ENCODE data around the gene BRPF1. TPM values are rescaled to one million over a fixed set of nuclear protein-coding genes. Genes with fewer than 3 reads are reported as not detected.

BRPF1 gene
- total RNA-seq, 2 donors from 2014 or later = 22.7 to 31.0 TPM

GRCh38 chr3:9696480-9697220 is 34.9 kb upstream of the BRPF1 start:
- Mint-ChIP-seq H3K4me3 (no peak overlapping the region), H3K36me3 (ENCODE audit: low read depth) (peaks cover 96% of the 10 kb centered on the region), H3K4me1 (peaks cover 13% of the 10 kb centered on the region), H3K27me3 (no peaks in the 10 kb centered on the region), H3K27ac (no peak overlapping the region), H3K9me3 (no peaks in the 10 kb centered on the region)
- ATAC-seq (replicated peaks) = no peak

GRCh38 chr3:9697892-9698291 is 33.6 kb upstream of the BRPF1 start:
- peaks cover 96% of the 10 kb centered on the region for H3K36me3 Mint-ChIP-seq (ENCODE audit: low read depth)
- H3K27ac Mint-ChIP-seq = peak overlapping the region; percentile 51
- peaks cover under 1% of the 10 kb centered on the region for H3K27me3 Mint-ChIP-seq
- no peak overlapping the region for H3K4me3 Mint-ChIP-seq
- H3K9me3 Mint-ChIP-seq = no peaks in the 10 kb centered on the region
- ATAC-seq (replicated peaks) = no peak
- peaks cover 13% of the 10 kb centered on the region for H3K4me1 Mint-ChIP-seq

GRCh38 chr3:9698293-9698692 is 33.2 kb upstream of the BRPF1 start:
- Mint-ChIP-seq H3K36me3 (ENCODE audit: low read depth) (peaks cover 96% of the 10 kb centered on the region), H3K27me3 (peaks cover 3% of the 10 kb centered on the region), H3K27ac (no peak overlapping the region), H3K9me3 (no peaks in the 10 kb centered on the region), H3K4me3 (no peak overlapping the region), H3K4me1 (peaks cover 13% of the 10 kb centered on the region)
- ATAC-seq (replicated peaks) = no peak

GRCh38 chr3:9700536-9700935 is 31.0 kb upstream of the BRPF1 start:
- Mint-ChIP-seq H3K9me3 (no peaks in the 10 kb centered on the region), H3K36me3 (ENCODE audit: low read depth) (peaks cover 76% of the 10 kb centered on the region), H3K27ac (peak overlapping the region; percentile 47), H3K27me3 (peaks cover 10% of the 10 kb centered on the region), H3K4me3 (no peak overlapping the region), H3K4me1 (peaks cover 13% of the 10 kb centered on the region)
- no peak for ATAC-seq (replicated peaks)

GRCh38 chr3:9701006-9701405 is 30.5 kb upstream of the BRPF1 start:
- no peaks in the 10 kb centered on the region for H3K9me3 Mint-ChIP-seq
- peaks cover 13% of the 10 kb centered on the region for H3K4me1 Mint-ChIP-seq
- H3K4me3 Mint-ChIP-seq = no peak overlapping the region
- no peak for ATAC-seq (replicated peaks)
- H3K27ac Mint-ChIP-seq = no peak overlapping the region
- peaks cover 71% of the 10 kb centered on the region for H3K36me3 Mint-ChIP-seq (ENCODE audit: low read depth)
- H3K27me3 Mint-ChIP-seq = peaks cover 12% of the 10 kb centered on the region

GRCh38 chr3:9701711-9702110 is 29.8 kb upstream of the BRPF1 start:
- peaks cover 64% of the 10 kb centered on the region for H3K36me3 Mint-ChIP-seq (ENCODE audit: low read depth)
- peaks cover 12% of the 10 kb centered on the region for H3K27me3 Mint-ChIP-seq
- H3K27ac Mint-ChIP-seq = no peak overlapping the region
- ATAC-seq (replicated peaks) = no peak
- H3K9me3 Mint-ChIP-seq = no peaks in the 10 kb centered on the region
- H3K4me3 Mint-ChIP-seq = no peak overlapping the region
- H3K4me1 Mint-ChIP-seq = peaks cover 13% of the 10 kb centered on the region

- no peak overlapping the region for H3K27ac Mint-ChIP-seq
- H3K4me3 Mint-ChIP-seq = peak overlapping the region; percentile 15
- ATAC-seq (replicated peaks) = no peak
- H3K36me3 Mint-ChIP-seq (ENCODE audit: low read depth) = peaks cover 49% of the 10 kb centered on the region
- H3K4me1 Mint-ChIP-seq = peaks cover 8% of the 10 kb centered on the region
- peaks cover 12% of the 10 kb centered on the region for H3K27me3 Mint-ChIP-seq
- no peaks in the 10 kb centered on the region for H3K9me3 Mint-ChIP-seq
Measured at GRCh38 chr3:9703240-9703639, 28.3 kb upstream of the BRPF1 start.

- Mint-ChIP-seq H3K27ac (no peak within 1 kb of the TSS), H3K4me3 (peak within 1 kb of the TSS; percentile 27), H3K4me1 (peaks cover 8% of the 10 kb centered on the region), H3K9me3 (no peaks in the 10 kb centered on the region), H3K36me3 (ENCODE audit: low read depth) (peaks cover 43% of the 10 kb centered on the region), H3K27me3 (peaks cover 12% of the 10 kb centered on the region)
- no peak for ATAC-seq (replicated peaks)
Measured at GRCh38 chr3:9703736-9704346, 27.7 kb upstream of the BRPF1 start, which contains the start of gene CPNE9. TSS of gene CPNE9 (plus strand) at chr3:9703833. CDS start at chr3:9703997, 164 bp downstream.

GRCh38 chr3:9704347-9705322 is 26.9 kb upstream of the BRPF1 start:
- Mint-ChIP-seq H3K36me3 (ENCODE audit: low read depth) (peaks cover 35% of the 10 kb centered on the region), H3K9me3 (no peaks in the 10 kb centered on the region), H3K27ac (no peak overlapping the region), H3K4me1 (peaks cover 8% of the 10 kb centered on the region), H3K4me3 (peak overlapping the region; percentile 27), H3K27me3 (peaks cover 12% of the 10 kb centered on the region)
- peak; percentile 43 for ATAC-seq (replicated peaks)

GRCh38 chr3:9710174-9710739 is 21.3 kb upstream of the BRPF1 start:
- H3K4me3 Mint-ChIP-seq = no peak overlapping the region
- H3K27ac Mint-ChIP-seq = no peak overlapping the region
- H3K36me3 Mint-ChIP-seq (ENCODE audit: low read depth) = no peaks in the 10 kb centered on the region
- H3K4me1 Mint-ChIP-seq = no peaks in the 10 kb centered on the region
- peak; percentile 62 for ATAC-seq (replicated peaks)
- H3K9me3 Mint-ChIP-seq = no peaks in the 10 kb centered on the region
- peaks cover 5% of the 10 kb centered on the region for H3K27me3 Mint-ChIP-seq

- H3K4me1 Mint-ChIP-seq = no peaks in the 10 kb centered on the region
- H3K4me3 Mint-ChIP-seq = no peak overlapping the region
- no peaks in the 10 kb centered on the region for H3K27me3 Mint-ChIP-seq
- no peaks in the 10 kb centered on the region for H3K9me3 Mint-ChIP-seq
- no peaks in the 10 kb centered on the region for H3K36me3 Mint-ChIP-seq (ENCODE audit: low read depth)
- ATAC-seq (replicated peaks) = no peak
- no peak overlapping the region for H3K27ac Mint-ChIP-seq
Measured at GRCh38 chr3:9712415-9712814, 19.1 kb upstream of the BRPF1 start.

- Mint-ChIP-seq H3K9me3 (no peaks in the 10 kb centered on the region), H3K36me3 (ENCODE audit: low read depth) (no peaks in the 10 kb centered on the region), H3K4me1 (no peaks in the 10 kb centered on the region), H3K27ac (no peak overlapping the region), H3K4me3 (no peak overlapping the region), H3K27me3 (no peaks in the 10 kb centered on the region)
- no peak for ATAC-seq (replicated peaks)
Measured at GRCh38 chr3:9713142-9713541, 18.4 kb upstream of the BRPF1 start.

- Mint-ChIP-seq H3K9me3 (no peaks in the 10 kb centered on the region), H3K4me1 (no peaks in the 10 kb centered on the region), H3K36me3 (ENCODE audit: low read depth) (no peaks in the 10 kb centered on the region)
Measured at GRCh38 chr3:9715136-9715535, 16.4 kb upstream of the BRPF1 start.

GRCh38 chr3:9715764-9716437 is 15.6 kb upstream of the BRPF1 start:
- Mint-ChIP-seq H3K27ac (no peak overlapping the region), H3K4me3 (no peak overlapping the region), H3K4me1 (no peaks in the 10 kb centered on the region), H3K36me3 (ENCODE audit: low read depth) (no peaks in the 10 kb centered on the region), H3K27me3 (no peaks in the 10 kb centered on the region), H3K9me3 (no peaks in the 10 kb centered on the region)
- ATAC-seq (replicated peaks) = peak; percentile 91

More at GRCh38 chr3:9715136-9715535, 16.4 kb upstream of the BRPF1 start:
- Mint-ChIP-seq H3K4me3 (no peak overlapping the region), H3K27ac (no peak overlapping the region), H3K27me3 (no peaks in the 10 kb centered on the region)
- no peak for ATAC-seq (replicated peaks)
